K562 (cell line): ENCODE measurements around the gene PRDM2. TPM values are rescaled to one million over a fixed set of nuclear protein-coding genes. Genes with fewer than 3 reads are reported as not detected.

Experiments used
- AFF4 ChIP-seq: sonication (generic); formaldehyde crosslinking; IDR thresholded peaks from 2 replicates; pipeline ENCODE4 v1.8.0; 2023; ENCODE audit warnings: mild to moderate bottlenecking, missing genetic modification reagents
- ARNT ChIP-seq, 2 experiments: fragments of 450-650 bp; IDR thresholded peaks; 2 replicates each; pipeline ENCODE4 v1.6.1; 2016; ENCODE audit warnings: mild to moderate bottlenecking in 1 of 2
- CBX2 ChIP-seq: fragments of 200-600 bp; sonication (generic); IDR thresholded peaks from one replicate; pipeline ENCODE4 v1.6.1; 2012; ENCODE audit warnings: mild to moderate bottlenecking, low read length, inconsistent platforms; ENCODE audit not compliant: insufficient read depth, poor library complexity, severe bottlenecking
- CTCF ChIP-seq, 3 experiments: IDR thresholded peaks in 2 of 3; conservative IDR thresholded peaks in 1 of 3; 2 replicates each; pipeline ENCODE4 v1.5.1; 2011 to 2012; ENCODE audit warnings: low read length in 3 of 3, mild to moderate bottlenecking in 3 of 3, control low read depth in 2 of 3, improper control_type of control experiment in 1 of 3, inconsistent platforms in 1 of 3, low read depth in 1 of 3, mixed read lengths in 1 of 3, moderate library complexity in 1 of 3; ENCODE audit not compliant: insufficient read depth in 2 of 3
- FOSL1 ChIP-seq: fragments of 200-800 bp; sonication (Bioruptor generic); conservative IDR thresholded peaks from 2 replicates; pipeline ENCODE4 v1.6.1; 2016; ENCODE audit warnings: missing genetic modification characterization, missing compliant biosample characterization
- GABPA ChIP-seq: fragments of 200-800 bp; sonication (Bioruptor generic); conservative IDR thresholded peaks from 2 replicates; pipeline ENCODE4 v1.6.1; 2016; ENCODE audit warnings: low read depth, missing genetic modification characterization, missing compliant biosample characterization
- RAD21 ChIP-seq, 2 experiments: fragments of 250-450 bp in 1 of 2; fragments of 450-650 bp in 1 of 2; sonication (Bioruptor Pico) in 1 of 2; formaldehyde crosslinking in 1 of 2; IDR thresholded peaks in 1 of 2; conservative IDR thresholded peaks in 1 of 2; 2 replicates each; pipeline versions ENCODE4 v1.4.0 to v1.8.0; 2020 to 2022; ENCODE audit warnings: mild to moderate bottlenecking in 2 of 2, moderate library complexity in 1 of 2
- SNAPC5 ChIP-seq: fragments of 250-450 bp; sonication (Bioruptor Pico); IDR thresholded peaks from 2 replicates; pipeline ENCODE4 v1.8.0; 2021; ENCODE audit warnings: moderate library complexity, mild to moderate bottlenecking, inconsistent platforms
- TAF7 ChIP-seq: fragments of 450-650 bp; IDR thresholded peaks from 2 replicates; pipeline ENCODE4 v1.6.1; 2016; ENCODE audit warnings: missing genetic modification characterization, missing compliant biosample characterization
- UBTF ChIP-seq, 2 experiments: IDR thresholded peaks; 2 replicates each; pipeline ENCODE4 v1.6.1; 2012; ENCODE audit warnings: improper control_type of control experiment in 2 of 2, low read depth in 2 of 2, low read length in 2 of 2, borderline replicate concordance in 1 of 2
- XRCC3 ChIP-seq: fragments of 450-650 bp; IDR thresholded peaks from 2 replicates; pipeline ENCODE4 v1.6.1; 2017; ENCODE audit warnings: mild to moderate bottlenecking, moderate library complexity
- ZBTB43 ChIP-seq: sonication (generic); formaldehyde crosslinking; IDR thresholded peaks from 2 replicates; pipeline ENCODE4 v1.8.0; 2023; ENCODE audit warnings: mild to moderate bottlenecking, missing genetic modification reagents
- polyA plus RNA-seq, 8 experiments: library from polyadenylated mRNA; depleted of rRNA in 4 of 8; stranded (reverse) in 5 of 8; unstranded in 3 of 8; fragments of >200 nt; fragmentation: Nextera tagmentation in 2 of 8; fragmentation: Illumina TruSeq in 1 of 8; extraction: Ambion mirVana in 2 of 8; extraction: Trizol in 1 of 8; gene quantifications; 2 replicates each; pipeline versions ENCODE4 v1.2.1 to v1.2.3, GENCODE V29; 2011 to 2014; ENCODE audit warnings: inconsistent platforms in 1 of 8, missing spikeins in 1 of 8
- total RNA-seq, 7 experiments: library from RNA; depleted of rRNA in 6 of 7; stranded (reverse); fragments of >200 nt in 6 of 7; fragmentation: Illumina TruSeq in 2 of 7; extraction: Trizol in 2 of 7; gene quantifications; 2 replicates each; pipeline versions ENCODE4 v1.2.1 to v1.2.3, GENCODE V29; 2011 to 2021; ENCODE audit warnings: low replicate concordance in 1 of 7

Gene PRDM2
- total and polyA plus RNA-seq, 9 of the 15 experiments (the other 6 are each of a cell fraction or from before 2014, with no cell fraction given): 5.4 to 27.6 (median 12.5) TPM

DNA sequence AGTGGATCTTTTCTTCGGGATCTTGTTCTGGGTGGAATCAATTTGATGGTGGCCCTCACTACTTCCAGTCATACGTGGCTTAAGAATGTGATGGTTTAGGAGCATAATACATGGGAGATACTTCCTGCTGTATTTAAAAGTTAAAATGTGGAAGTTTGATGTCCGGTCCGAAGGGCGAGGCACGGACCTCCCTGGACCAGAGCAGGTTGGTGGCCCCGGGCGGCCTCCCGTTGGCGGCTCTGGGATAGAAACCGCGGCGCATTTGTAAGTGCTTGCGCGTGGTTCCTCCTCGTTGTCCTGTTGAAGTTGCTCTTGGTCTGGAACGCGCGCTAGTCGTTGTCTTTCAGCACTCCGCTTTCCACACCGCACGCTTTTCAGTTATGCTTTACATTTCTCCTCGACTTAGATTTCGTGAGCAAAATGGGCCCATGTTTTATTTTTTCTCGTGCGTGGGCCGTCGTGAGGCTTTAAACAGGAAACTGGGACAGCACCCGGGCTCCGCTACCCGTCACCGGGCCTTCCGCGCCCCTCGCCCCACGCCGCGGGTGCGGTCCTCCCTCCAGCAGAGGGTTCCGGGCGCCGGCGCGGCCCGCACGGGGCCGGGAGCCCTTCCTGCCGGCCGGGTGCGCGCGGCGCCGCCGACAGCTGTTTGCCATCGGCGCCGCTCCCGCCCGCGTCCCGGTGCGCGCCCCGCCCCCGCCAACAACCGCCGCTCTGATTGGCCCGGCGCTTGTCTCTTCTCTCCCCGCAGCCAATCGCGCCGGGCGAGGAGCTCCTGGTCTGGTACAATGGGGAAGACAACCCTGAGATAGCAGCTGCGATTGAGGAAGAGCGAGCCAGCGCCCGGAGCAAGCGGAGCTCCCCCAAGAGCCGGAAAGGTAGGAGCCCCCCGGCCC lies 48.9 kb downstream of the PRDM2 start (continued):
- TF ChIP-seq CTCF (IDR thresholded peaks at IDR 0.05 in 2 of 3, conservative IDR thresholded peaks at IDR 0.05 in 1 of 3; ENCODE audit: insufficient read depth in 2 of 3, low read depth in 1 of 3, low read length in 3 of 3) (peak; percentile 27 to 33 (median 31); a peak in 2 of 6 replicates), XRCC3 (no peak), CBX2 (no peak), RAD21 (CRISPR knock-in tag; conservative IDR thresholded peaks at IDR 0.05 in 1 of 2, IDR thresholded peaks at IDR 0.05 in 1 of 2) (no peak), GABPA (tag) (peak; percentile 71), AFF4 (CRISPR knock-in tag) (no peak), ZBTB43 (CRISPR knock-in tag) (no peak), FOSL1 (tag) (no peak), UBTF (IDR thresholded peaks at IDR 0.05; ENCODE audit: borderline replicate concordance in 1 of 2, low read depth in 2 of 2, low read length in 2 of 2) (peak in 1 of 2 experiments; percentile 57; a peak in 1 of 4 replicates), TAF7 (tag) (no peak), ARNT (IDR thresholded peaks at IDR 0.05) (no peak), SNAPC5 (CRISPR knock-in tag) (no peak)
